IMR-90 (cell line): ENCODE results near the gene MAML2. TPM values are rescaled to one million over a fixed set of nuclear protein-coding genes. Genes with fewer than 3 reads are reported as not detected.

Source experiments
- ATAC-seq: fragments of 200-7000 bp; cut with Tn5 transposase; 2 replicates; pipeline ENCODE4 v1.9.1; 2020; ENCODE audit warnings: low read depth, mild to moderate bottlenecking, moderate library complexity
- BruUV-seq: library from RNA; stranded (reverse); fragments of 400-500 nt; replicated peaks from 2 replicates; lab custom pipeline; 2021; lab: Mats Ljungman, UMichigan
- CTCF ChIA-PET: fragments of 300-600 bp; formaldehyde crosslinking; extraction: SDS; loops from one replicate; lab custom pipeline; 2021; ENCODE audit warnings: antibody characterized with exemption; lab: Yijun Ruan, JAX
- POLR2A ChIA-PET: fragments of 300-600 bp; sonication (Branson Sonifier 250); formaldehyde crosslinking; loops from one replicate; lab custom pipeline; 2022; ENCODE audit warnings: antibody characterized with exemption; ENCODE audit not compliant: unreplicated experiment; lab: Charles Lee
- DNase-seq: peaks from one replicate; pipeline ENCODE4 v3.0.0; 2013
- H2AFZ ChIP-seq: replicated peaks from 2 replicates; pipeline ENCODE3; 2013; ENCODE audit warnings: low read length, mild to moderate bottlenecking; ENCODE audit not compliant: poor library complexity
- H2AK5ac ChIP-seq: 2 replicates; pipeline ENCODE4 v1.6.1; 2013; ENCODE audit warnings: low read depth, low read length, inconsistent platforms
- H2AK9ac ChIP-seq: replicated peaks from 2 replicates; pipeline ENCODE3; 2013; ENCODE audit warnings: mild to moderate bottlenecking, low read depth, low read length, moderate library complexity; ENCODE audit not compliant: poor library complexity
- H2BK120ac ChIP-seq: 2 replicates; pipeline ENCODE4 v1.6.1; 2013; ENCODE audit warnings: low read depth, low read length, inconsistent platforms
- H2BK15ac ChIP-seq: 3 replicates; pipeline ENCODE4 v1.6.1; 2013; ENCODE audit warnings: low read depth, low read length, inconsistent platforms
- H2BK20ac ChIP-seq: 2 replicates; pipeline ENCODE4 v1.6.1; 2013; ENCODE audit warnings: low read depth, mild to moderate bottlenecking, inconsistent platforms, low read length, moderate library complexity
- H2BK5ac ChIP-seq: 2 replicates; pipeline ENCODE4 v1.6.1; 2013; ENCODE audit warnings: mild to moderate bottlenecking, low read depth, low read length, inconsistent platforms; ENCODE audit not compliant: poor library complexity, severe bottlenecking
- H3K14ac ChIP-seq: replicated peaks from 2 replicates; pipeline ENCODE4 v1.6.1; 2013; ENCODE audit warnings: low read depth, low read length, inconsistent platforms
- H3K18ac ChIP-seq: 2 replicates; pipeline ENCODE4 v1.6.1; 2013; ENCODE audit warnings: low read depth, low read length, control low read depth
- H3K23ac ChIP-seq: 2 replicates; pipeline ENCODE4 v1.6.1; 2013; ENCODE audit warnings: low read depth, low read length, inconsistent platforms
- H3K27ac ChIP-seq: 2 replicates; pipeline ENCODE4 v1.5.1; 2013; ENCODE audit warnings: mild to moderate bottlenecking, control low read depth, low read length; ENCODE audit not compliant: insufficient read depth
- H3K27me3 ChIP-seq: 2 replicates; pipeline ENCODE4 v1.6.1; 2013; ENCODE audit warnings: low read length; ENCODE audit not compliant: control insufficient read depth, insufficient read depth
- H3K36me3 ChIP-seq: 2 replicates; pipeline ENCODE4 v1.6.1; 2013; ENCODE audit warnings: low read length, mixed read lengths; ENCODE audit not compliant: control insufficient read depth, insufficient read depth
- H3K4ac ChIP-seq: 2 replicates; pipeline ENCODE4 v1.6.1; 2013; ENCODE audit warnings: low read depth, low read length, inconsistent platforms
- H3K4me1 ChIP-seq: 2 replicates; pipeline ENCODE4 v1.6.1; 2013; ENCODE audit warnings: low read length, mixed read lengths; ENCODE audit not compliant: control insufficient read depth, insufficient read depth
- H3K4me2 ChIP-seq: 2 replicates; pipeline ENCODE4 v1.6.1; 2013; ENCODE audit warnings: low read depth, mild to moderate bottlenecking, control low read depth, low read length, moderate library complexity
- H3K4me3 ChIP-seq: 2 replicates; pipeline ENCODE4 v1.5.1; 2013; ENCODE audit warnings: low read depth, mild to moderate bottlenecking, control low read depth, low read length, moderate library complexity; ENCODE audit not compliant: insufficient read depth
- H3K56ac ChIP-seq: 2 replicates; pipeline ENCODE4 v1.6.1; 2013; ENCODE audit warnings: low read length, inconsistent platforms; ENCODE audit not compliant: insufficient read depth; ENCODE audit errors: extremely low read depth
- H3K79me1 ChIP-seq, 2 experiments: 2 replicates each; pipeline ENCODE4 v1.6.1; 2013; ENCODE audit warnings: low read length in 2 of 2, inconsistent platforms in 1 of 2, low read depth in 1 of 2
- H3K9ac ChIP-seq: 2 replicates; pipeline ENCODE4 v1.6.1; 2013; ENCODE audit warnings: low read depth, low read length, control low read depth
- H3K9me1 ChIP-seq: 2 replicates; pipeline ENCODE4 v1.6.1; 2013; ENCODE audit warnings: low read length, inconsistent platforms; ENCODE audit not compliant: insufficient read depth
- H3K9me3 ChIP-seq: 2 replicates; pipeline ENCODE4 v1.6.1; 2013; ENCODE audit warnings: low read length; ENCODE audit not compliant: control insufficient read depth, insufficient read depth
- H4K20me1 ChIP-seq: 2 replicates; pipeline ENCODE4 v1.6.1; 2013; ENCODE audit warnings: low read length, inconsistent platforms; ENCODE audit not compliant: insufficient read depth
- H4K5ac ChIP-seq: 2 replicates; pipeline ENCODE4 v1.6.1; 2013; ENCODE audit warnings: mild to moderate bottlenecking, low read depth, low read length, control low read depth
- H4K8ac ChIP-seq, 2 experiments: 2 replicates each; pipeline ENCODE4 v1.6.1; 2013; ENCODE audit warnings: low read depth in 2 of 2, low read length in 2 of 2, control low read depth in 1 of 2, inconsistent platforms in 1 of 2
- H4K91ac ChIP-seq: 2 replicates; pipeline ENCODE4 v1.6.1; 2013; ENCODE audit warnings: low read depth, low read length, inconsistent platforms; ENCODE audit not compliant: insufficient read depth
- BHLHE40 ChIP-seq: fragments of 150-350 bp; IDR thresholded peaks from 2 replicates; pipeline ENCODE4 v1.6.1; 2016; ENCODE audit warnings: mild to moderate bottlenecking, low read depth, low read length
- CEBPB ChIP-seq: IDR thresholded peaks from 2 replicates; pipeline ENCODE4 v1.6.1; 2012; ENCODE audit warnings: low read depth, low read length, improper control_type of control experiment
- CHD1 ChIP-seq: IDR thresholded peaks from 2 replicates; pipeline ENCODE4 v1.6.1; 2012; ENCODE audit warnings: low read depth, low read length, improper control_type of control experiment
- FOS ChIP-seq: fragments of 150-350 bp; IDR thresholded peaks from 2 replicates; pipeline ENCODE4 v1.6.1; 2016; ENCODE audit warnings: low read depth, low read length
- MAFK ChIP-seq: IDR thresholded peaks from 2 replicates; pipeline ENCODE4 v1.6.1; 2012; ENCODE audit warnings: low read depth, low read length, improper control_type of control experiment
- NFE2L2 ChIP-seq: fragments of 150-350 bp; IDR thresholded peaks from 2 replicates; pipeline ENCODE4 v1.6.1; 2016; ENCODE audit warnings: low read depth, mild to moderate bottlenecking, low read length
- POLR2A ChIP-seq: IDR thresholded peaks from 2 replicates; pipeline ENCODE4 v1.6.1; 2012; ENCODE audit warnings: mild to moderate bottlenecking, low read depth, low read length
- RCOR1 ChIP-seq: IDR thresholded peaks from 2 replicates; pipeline ENCODE4 v1.6.1; 2012; ENCODE audit warnings: mild to moderate bottlenecking, low read length, improper control_type of control experiment; ENCODE audit not compliant: insufficient replicate concordance
- SMC3 ChIP-seq: fragments of 150-350 bp; IDR thresholded peaks from 2 replicates; pipeline ENCODE4 v1.6.1; 2016; ENCODE audit warnings: low read depth, mild to moderate bottlenecking, antibody characterized with exemption, low read length, moderate library complexity
- USF2 ChIP-seq: fragments of 150-350 bp; IDR thresholded peaks from 2 replicates; pipeline ENCODE4 v1.6.1; 2017; ENCODE audit warnings: mild to moderate bottlenecking, antibody characterized with exemption, low read length, low read depth
- WGBS, 2 experiments: methylation state at CpG; one replicate each; pipeline versions ENCODE4 v1.1.5 to v1.1.7; 2013; ENCODE audit warnings: missing lambda C conversion rate in 2 of 2; ENCODE audit not compliant: insufficient read length in 1 of 2; ENCODE audit errors: extremely low coverage in 2 of 2; 5-methylcytosine and 5-hydroxymethylcytosine counted together
- dilution Hi-C: fragments of 300-500 bp; cut with HindIII; formaldehyde crosslinking; loops from one replicate; pipeline ENCODE4 v1.14.3; 2018; ENCODE audit warnings: low sequenced_read_pairs; ENCODE audit not compliant: unreplicated experiment
- in situ Hi-C: fragments of 300-500 bp; cut with MboI; formaldehyde crosslinking; loops from 3 replicates; pipeline ENCODE4 v1.14.3; 2019; ENCODE audit warnings: low sequenced_read_pairs, inconsistent platforms, mixed read lengths
- intact Hi-C: fragments of 100-400 bp; cut with micrococcal nuclease; formaldehyde crosslinking; loops from 2 replicates; pipeline ENCODE4 v1.10.0; 2022
- polyA plus RNA-seq, 3 experiments: library from polyadenylated mRNA; depleted of rRNA; stranded (reverse); fragments of >200 nt; gene quantifications; 2 replicates each; pipeline ENCODE4 v1.2.3, GENCODE V29; 2012; ENCODE audit warnings: low replicate concordance in 1 of 3
- total RNA-seq: library from RNA; depleted of rRNA; stranded (reverse); fragments of >200 nt; gene quantifications from 2 replicates; pipeline ENCODE4 v1.2.3, GENCODE V29; 2012

Gene MAML2
- total and polyA plus RNA-seq, 2 of the 4 experiments (the other 2 are of a cell fraction): 15.0 to 19.5 TPM

GRCh38 chr11:96149743-96150555 lies 193.0 kb downstream of the MAML2 start:
- Histone ChIP-seq H3K23ac (peak overlapping the region; percentile 94), H2BK5ac (peak overlapping the region; percentile 87), H4K5ac (peak overlapping the region; percentile 49), H3K4me3 (no peak overlapping the region), H2AFZ (peak overlapping the region; percentile 71), H2BK20ac (peak overlapping the region; percentile 94), H3K36me3 (no peaks in the 10 kb centered on the region), H2AK5ac (peak overlapping the region; percentile 93), H3K9me3 (no peaks in the 10 kb centered on the region), H2BK15ac (peak overlapping the region; percentile 30; the same call in 2 of the 3 replicates), H3K56ac (peak overlapping the region; percentile 83), H2AK9ac (peak overlapping the region; percentile 2), H3K14ac (peak overlapping the region; percentile 70), H3K27ac (peak overlapping the region; percentile 87), H3K9ac (peak overlapping the region; percentile 12; the same call in 1 of the 2 replicates), H3K79me1 (peaks cover 42 to 73% of the 10 kb centered on the region in 2 experiments), H4K8ac (peak overlapping the region; percentile 76 to 91), H3K4ac (peak overlapping the region; percentile 97), H3K4me2 (peak overlapping the region; percentile 24; the same call in 1 of the 2 replicates), H4K20me1 (no peaks in the 10 kb centered on the region), H4K91ac (peak overlapping the region; percentile 91), H2BK120ac (peak overlapping the region; percentile 97), H3K9me1 (peaks cover 36% of the 10 kb centered on the region), H3K18ac (peak overlapping the region; percentile 71), H3K4me1 (peaks cover 30% of the 10 kb centered on the region), H3K27me3 (no peaks in the 10 kb centered on the region)
- DNase-seq: peak; percentile 95
- dilution Hi-C loops (no loop called here), in situ Hi-C loops (no loop called here), intact Hi-C loops (no loop called here)
- ChIA-PET CTCF (interaction anchor here (0.6 to 2.2 kb wide), 3 partner anchors 14 to 193 kb away, joined by 4 to 5 read pairs (median 5); partner anchors contain the start of gene MAML2), POLR2A (no interaction called here)
- no TSS peak for BruUV-seq
- 71% methylated on average over 1 of the region's 7 CpGs; no CpG with 5 or more reads in 1 of the 2 experiments for WGBS, 2 experiments
- peak; percentile 74 for ATAC-seq
- TF ChIP-seq RCOR1: peak; percentile 34
- no peak for TF ChIP-seq CHD1
- peak; percentile 6; the same call in 1 of the 2 replicates for TF ChIP-seq SMC3
- TF ChIP-seq BHLHE40: no peak
- peak; percentile 59; the same call in 1 of the 2 replicates for TF ChIP-seq CEBPB
- peak; percentile 63 for TF ChIP-seq FOS
- no peak for TF ChIP-seq NFE2L2
- TF ChIP-seq MAFK: peak; percentile 58; the same call in 1 of the 2 replicates
- TF ChIP-seq USF2: no peak
- TF ChIP-seq POLR2A: peak; percentile 63
